Retinal pigment epithelial cell (primary cell): ENCODE data around the gene GSTO2.

Experiments used
- DNase-seq: peaks from one replicate; pipeline ENCODE4 v3.0.0-alpha.2; 2010; ENCODE audit warnings: low read depth
- H3K4me3 ChIP-seq: 2 replicates; pipeline ENCODE4 v1.5.1; 2011; ENCODE audit warnings: mild to moderate bottlenecking, low read length, control low read depth, moderate library complexity
- TF ChIP-seq, protein P1 (sequence below): conservative IDR thresholded peaks from 2 replicates; pipeline ENCODE4 v1.5.1; 2011; ENCODE audit warnings: low read depth, low read length, control low read depth, inconsistent platforms

Gene GSTO2

DNA sequence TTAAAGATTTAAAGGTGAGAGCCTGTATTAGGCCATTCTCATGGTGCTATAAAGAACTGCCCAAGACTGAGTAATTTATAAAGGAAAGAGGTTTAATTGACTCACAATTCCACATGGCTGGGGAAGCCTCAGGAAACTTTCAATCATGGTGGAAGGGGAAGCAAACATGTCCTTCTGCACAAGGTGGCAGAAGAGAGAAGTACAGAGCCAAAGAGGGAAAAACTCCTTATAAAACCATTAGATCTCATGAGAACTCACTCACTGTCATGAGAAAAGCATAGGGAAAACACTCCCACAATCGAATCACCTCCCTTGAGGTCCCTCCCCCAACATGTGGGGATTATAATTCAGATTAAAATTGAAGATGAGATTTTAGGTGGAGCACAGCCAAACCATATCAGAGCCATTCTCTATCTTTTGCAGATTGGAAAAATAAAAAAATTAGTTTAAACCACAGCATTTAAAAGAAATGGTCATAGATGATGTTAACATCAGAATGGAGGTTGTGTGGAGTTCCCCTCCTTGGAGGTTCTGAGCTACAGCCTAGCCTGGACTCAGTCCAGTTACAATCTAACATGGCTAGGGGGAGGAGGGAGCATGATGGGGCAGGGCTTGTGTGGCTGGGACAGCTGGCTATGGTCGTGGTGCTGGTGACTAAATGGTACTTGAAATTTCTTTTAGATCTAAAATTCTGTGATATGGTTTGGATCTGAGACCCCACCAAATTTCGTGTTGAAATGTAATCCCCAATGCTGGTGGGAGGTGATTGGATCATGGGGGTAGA lies 33.1 kb downstream of the GSTO2 start:
- no peak for DNase-seq
- H3K4me3 ChIP-seq: no peak overlapping the region
- TF ChIP-seq, protein P1, sequence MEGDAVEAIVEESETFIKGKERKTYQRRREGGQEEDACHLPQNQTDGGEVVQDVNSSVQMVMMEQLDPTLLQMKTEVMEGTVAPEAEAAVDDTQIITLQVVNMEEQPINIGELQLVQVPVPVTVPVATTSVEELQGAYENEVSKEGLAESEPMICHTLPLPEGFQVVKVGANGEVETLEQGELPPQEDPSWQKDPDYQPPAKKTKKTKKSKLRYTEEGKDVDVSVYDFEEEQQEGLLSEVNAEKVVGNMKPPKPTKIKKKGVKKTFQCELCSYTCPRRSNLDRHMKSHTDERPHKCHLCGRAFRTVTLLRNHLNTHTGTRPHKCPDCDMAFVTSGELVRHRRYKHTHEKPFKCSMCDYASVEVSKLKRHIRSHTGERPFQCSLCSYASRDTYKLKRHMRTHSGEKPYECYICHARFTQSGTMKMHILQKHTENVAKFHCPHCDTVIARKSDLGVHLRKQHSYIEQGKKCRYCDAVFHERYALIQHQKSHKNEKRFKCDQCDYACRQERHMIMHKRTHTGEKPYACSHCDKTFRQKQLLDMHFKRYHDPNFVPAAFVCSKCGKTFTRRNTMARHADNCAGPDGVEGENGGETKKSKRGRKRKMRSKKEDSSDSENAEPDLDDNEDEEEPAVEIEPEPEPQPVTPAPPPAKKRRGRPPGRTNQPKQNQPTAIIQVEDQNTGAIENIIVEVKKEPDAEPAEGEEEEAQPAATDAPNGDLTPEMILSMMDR: no peak

DNA sequence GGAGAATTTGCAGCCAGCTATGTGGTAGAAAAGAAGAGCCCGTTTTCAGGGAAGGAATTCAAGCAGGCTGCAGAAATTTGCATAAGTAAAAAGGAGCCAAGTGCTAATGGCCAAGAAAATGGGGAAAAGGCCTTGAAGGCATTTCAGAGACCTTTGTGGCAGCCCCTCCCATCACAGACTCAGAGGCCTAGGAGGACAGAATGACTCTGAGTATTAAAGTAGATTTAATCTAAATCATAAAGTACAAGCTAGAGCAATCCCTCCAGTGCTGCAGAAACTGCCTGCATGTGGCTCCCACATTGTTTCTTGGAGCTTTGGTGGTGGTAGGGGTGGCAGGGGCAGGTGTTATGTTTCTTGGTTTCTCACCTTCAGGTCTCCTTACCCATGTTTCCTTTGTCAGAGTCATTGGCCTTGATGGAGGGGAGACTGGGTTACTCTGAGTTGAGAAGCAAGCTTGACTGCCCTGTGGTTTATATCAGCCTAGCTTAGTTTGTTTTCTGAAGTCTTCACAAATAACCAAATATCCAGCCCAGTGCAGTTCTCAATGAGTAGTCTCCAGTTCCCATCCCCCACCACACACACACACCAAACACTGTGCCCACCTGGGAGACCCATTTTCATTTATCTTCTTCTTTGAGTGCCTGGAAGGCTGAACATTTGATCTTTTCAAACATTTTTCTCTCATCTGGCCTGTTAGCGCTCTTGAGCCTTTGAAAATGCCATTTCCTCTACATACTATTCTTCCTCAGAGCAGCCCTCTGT lies 34.8 kb downstream of the GSTO2 start:
- H3K4me3 ChIP-seq: no peak overlapping the region
- TF ChIP-seq, protein P1: no peak
- no peak for DNase-seq

DNA sequence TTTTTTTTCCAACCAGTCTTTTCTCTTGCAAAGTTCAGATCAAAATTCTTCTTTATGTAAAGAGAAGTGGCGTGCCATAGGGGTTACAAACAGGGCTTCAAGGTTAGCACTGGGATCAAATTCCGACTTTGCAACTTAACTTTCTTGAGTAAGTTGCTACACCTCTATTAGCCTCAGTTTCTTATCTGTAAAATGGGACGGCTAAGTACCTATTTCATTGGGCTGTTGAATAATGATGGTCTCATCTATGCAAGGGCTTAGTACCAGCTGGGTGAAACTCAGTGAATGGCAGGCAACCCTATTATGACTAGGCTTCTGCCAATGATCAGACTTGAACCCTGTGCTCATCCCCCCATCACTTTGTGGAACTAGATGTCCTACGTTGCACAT lies 35.4 kb downstream of the GSTO2 start:
- no peak overlapping the region for H3K4me3 ChIP-seq
- DNase-seq: no peak
- TF ChIP-seq, protein P1: no peak

DNA sequence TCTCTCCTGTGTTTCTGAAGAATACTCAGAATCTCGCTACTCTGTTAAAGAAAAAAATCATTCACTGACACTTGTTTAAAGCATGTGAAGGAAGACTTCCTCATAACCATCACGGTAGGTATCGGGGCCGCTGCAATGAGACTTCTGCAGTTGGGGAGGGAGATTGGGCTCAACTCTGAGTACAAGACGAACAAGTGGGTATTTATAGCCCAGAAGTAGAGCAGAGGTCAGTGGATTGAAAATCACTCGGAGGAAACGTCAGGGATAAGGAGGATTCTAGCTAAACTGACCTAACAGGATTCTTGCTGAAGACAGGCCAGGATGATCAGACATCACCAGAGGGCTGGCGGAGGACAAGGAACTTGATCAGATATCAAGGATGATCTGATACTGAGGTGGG lies 35.9 kb downstream of the GSTO2 start:
- DNase-seq: no peak
- no peak overlapping the region for H3K4me3 ChIP-seq
- TF ChIP-seq, protein P1: no peak

DNA sequence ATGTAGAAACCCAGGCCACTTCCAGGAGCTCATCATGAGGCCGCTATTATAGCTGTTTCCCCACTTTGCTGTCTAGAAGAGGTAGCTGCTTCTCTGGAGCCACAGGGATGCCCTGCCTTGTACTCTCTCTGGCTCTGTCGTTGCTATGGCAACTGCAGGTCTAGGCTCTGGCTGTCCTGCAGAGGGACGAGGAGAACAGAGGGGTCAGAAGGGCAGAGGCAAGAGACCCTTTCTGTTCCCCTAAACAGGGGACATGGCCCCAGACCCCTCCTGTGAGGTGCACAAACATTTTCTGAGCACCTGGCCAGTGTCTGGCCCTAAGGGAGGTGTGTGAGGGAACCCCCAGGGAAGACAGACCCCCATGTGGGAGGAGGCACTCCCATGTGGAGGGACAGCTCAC lies 37.9 kb downstream of the GSTO2 start:
- no peak overlapping the region for H3K4me3 ChIP-seq
- DNase-seq: no peak
- TF ChIP-seq, protein P1: no peak

DNA sequence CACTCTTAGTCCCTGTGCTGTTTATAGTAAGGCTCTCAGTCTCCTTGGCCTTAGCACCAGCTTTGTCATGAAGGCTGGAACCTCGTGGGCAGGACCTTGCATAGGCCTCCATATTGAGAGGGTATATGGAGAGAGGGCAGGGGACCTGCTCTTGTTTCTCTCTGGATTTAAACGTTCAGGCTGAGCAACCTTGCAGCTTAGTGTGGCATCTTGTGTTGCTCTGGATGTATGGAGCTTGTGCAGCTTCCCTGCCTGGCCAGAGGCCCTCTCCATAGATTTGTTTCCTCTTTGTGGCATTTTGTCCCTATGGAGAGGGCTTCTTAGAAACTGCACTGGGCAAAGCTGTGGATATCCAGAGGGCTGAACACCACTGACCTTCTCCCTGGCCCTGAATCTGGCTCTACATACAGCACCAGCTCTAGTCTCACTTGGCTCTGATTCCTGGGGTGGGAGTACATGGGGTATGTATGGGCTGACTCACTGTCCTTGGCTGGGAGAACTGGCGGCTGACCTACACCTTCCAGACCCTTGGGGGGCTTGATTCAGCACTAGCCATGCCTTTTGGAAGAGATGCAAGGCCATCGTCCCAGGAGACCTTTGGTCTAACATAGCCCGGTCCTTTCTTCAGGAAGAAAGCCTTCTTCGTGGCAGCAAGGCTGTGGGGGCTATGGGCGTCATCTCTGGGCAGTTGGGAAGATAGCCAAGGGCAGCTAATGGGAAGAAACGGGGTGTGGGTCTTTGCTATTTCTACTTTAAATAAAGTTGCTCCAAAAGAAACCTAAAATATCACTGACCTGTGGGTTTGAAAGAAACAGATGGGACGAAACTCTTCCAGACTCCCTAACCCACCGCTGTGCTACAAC lies 38.8 kb downstream of the GSTO2 start:
- TF ChIP-seq, protein P1: no peak
- no peak for DNase-seq
- no peak overlapping the region for H3K4me3 ChIP-seq
